ENCODE results near the gene MED22. TPM values are rescaled to one million over a fixed set of nuclear protein-coding genes. Genes with fewer than 3 reads are reported as not detected.

MED22 gene
- total RNA-seq, 3 donors from 2014 or later (not counting 1 experiment from before 2014, with no cell fraction given): 23.8 to 37.0 (median 28.1) TPM

DNA sequence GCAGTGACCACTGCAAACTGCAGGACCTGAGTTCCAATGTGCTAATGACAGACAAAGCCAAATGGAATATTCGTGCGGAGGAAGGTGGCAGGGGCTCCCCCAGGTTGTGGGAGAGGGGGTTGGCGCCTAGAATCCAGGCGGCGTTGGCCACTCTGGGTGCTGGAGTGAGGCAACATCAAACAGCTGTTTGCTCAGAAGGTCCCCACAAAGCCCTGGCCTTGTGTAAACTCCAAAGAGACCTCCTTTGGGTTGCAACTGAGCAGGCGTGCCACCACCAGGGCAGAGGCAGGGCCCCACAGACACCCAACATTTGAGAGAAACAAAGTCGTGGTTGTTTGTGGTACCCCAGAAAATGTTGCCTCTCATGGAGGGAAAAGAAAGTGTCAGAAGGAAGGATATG, 42.8 kb upstream of the MED22 start:
- Histone ChIP-seq H3K36me3 (ENCODE audit: control insufficient read depth, insufficient read depth, low read length) (no peaks in the 10 kb centered on the region), H3K27me3 (ENCODE audit: control insufficient read depth, insufficient read depth, low read length) (no peaks in the 10 kb centered on the region), H3K27ac (ENCODE audit: low read length) (no peak overlapping the region), H3K4me3 (ENCODE audit: low read length) (no peak overlapping the region), H3K4me1 (ENCODE audit: control insufficient read depth, insufficient read depth, low read length) (no peaks in the 10 kb centered on the region), H3K9me3 (ENCODE audit: control insufficient read depth, insufficient read depth, low read length) (no peaks in the 10 kb centered on the region)
- no peak overlapping the region for H3K27ac Mint-ChIP-seq
- WGBS (ENCODE audit: insufficient coverage): 87% methylated on average over 7 of the region's 7 CpGs
- no peaks in the 10 kb centered on the region for H3K4me1 Mint-ChIP-seq
- no peaks in the 10 kb centered on the region for H3K9me3 Mint-ChIP-seq
- DNase-seq (no peak), ATAC-seq (no peak)
- H3K27me3 Mint-ChIP-seq (ENCODE audit: low read depth in 2 of 2): peaks cover 0 to 11% of the 10 kb centered on the region in 2 donors
- intact Hi-C loops (cut with micrococcal nuclease): no loop called here
- H3K36me3 Mint-ChIP-seq: no peaks in the 10 kb centered on the region
- TF ChIP-seq, protein P1, sequence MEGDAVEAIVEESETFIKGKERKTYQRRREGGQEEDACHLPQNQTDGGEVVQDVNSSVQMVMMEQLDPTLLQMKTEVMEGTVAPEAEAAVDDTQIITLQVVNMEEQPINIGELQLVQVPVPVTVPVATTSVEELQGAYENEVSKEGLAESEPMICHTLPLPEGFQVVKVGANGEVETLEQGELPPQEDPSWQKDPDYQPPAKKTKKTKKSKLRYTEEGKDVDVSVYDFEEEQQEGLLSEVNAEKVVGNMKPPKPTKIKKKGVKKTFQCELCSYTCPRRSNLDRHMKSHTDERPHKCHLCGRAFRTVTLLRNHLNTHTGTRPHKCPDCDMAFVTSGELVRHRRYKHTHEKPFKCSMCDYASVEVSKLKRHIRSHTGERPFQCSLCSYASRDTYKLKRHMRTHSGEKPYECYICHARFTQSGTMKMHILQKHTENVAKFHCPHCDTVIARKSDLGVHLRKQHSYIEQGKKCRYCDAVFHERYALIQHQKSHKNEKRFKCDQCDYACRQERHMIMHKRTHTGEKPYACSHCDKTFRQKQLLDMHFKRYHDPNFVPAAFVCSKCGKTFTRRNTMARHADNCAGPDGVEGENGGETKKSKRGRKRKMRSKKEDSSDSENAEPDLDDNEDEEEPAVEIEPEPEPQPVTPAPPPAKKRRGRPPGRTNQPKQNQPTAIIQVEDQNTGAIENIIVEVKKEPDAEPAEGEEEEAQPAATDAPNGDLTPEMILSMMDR (IDR thresholded peaks at IDR 0.05): no peak
- no peak overlapping the region for H3K4me3 Mint-ChIP-seq

DNA sequence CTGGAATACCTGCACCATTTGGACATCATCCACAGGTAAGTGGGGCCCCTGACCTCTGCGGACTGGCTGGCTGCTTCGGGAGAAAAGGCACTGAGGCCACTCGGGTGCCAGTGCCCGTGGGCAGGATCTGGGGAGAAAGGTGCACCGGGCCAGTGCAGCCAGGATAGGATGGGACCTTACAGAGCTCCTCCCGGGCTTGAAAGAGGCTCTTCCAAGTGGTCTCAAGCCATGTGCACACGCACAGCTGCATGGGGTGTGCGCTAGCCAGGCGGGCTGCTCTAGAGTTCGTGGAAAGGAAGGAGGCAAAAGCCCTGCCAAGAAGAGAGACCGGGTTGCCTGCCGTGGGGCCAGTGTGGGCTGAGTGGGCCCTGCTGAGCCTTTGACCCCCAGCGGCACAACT, 41.6 kb upstream of the MED22 start:
- no peak overlapping the region for H3K4me3 Mint-ChIP-seq
- H3K9me3 Mint-ChIP-seq: no peaks in the 10 kb centered on the region
- TF ChIP-seq, protein P1 (IDR thresholded peaks at IDR 0.05): no peak
- H3K36me3 Mint-ChIP-seq: no peaks in the 10 kb centered on the region
- H3K27ac Mint-ChIP-seq: no peak overlapping the region
- no peaks in the 10 kb centered on the region for H3K4me1 ChIP-seq (ENCODE audit: control insufficient read depth, insufficient read depth, low read length)
- ATAC-seq (no peak), DNase-seq (no peak)
- H3K27ac ChIP-seq (ENCODE audit: low read length): no peak overlapping the region
- WGBS (ENCODE audit: insufficient coverage): 92% methylated on average over 13 of the region's 13 CpGs
- H3K9me3 ChIP-seq (ENCODE audit: control insufficient read depth, insufficient read depth, low read length): no peaks in the 10 kb centered on the region
- no peaks in the 10 kb centered on the region for H3K27me3 ChIP-seq (ENCODE audit: control insufficient read depth, insufficient read depth, low read length)
- intact Hi-C loops (cut with micrococcal nuclease): no loop called here
- no peak overlapping the region for H3K4me3 ChIP-seq (ENCODE audit: low read length)
- H3K27me3 Mint-ChIP-seq (ENCODE audit: low read depth in 2 of 2): peaks cover 0 to 11% of the 10 kb centered on the region in 2 donors
- no peaks in the 10 kb centered on the region for H3K36me3 ChIP-seq (ENCODE audit: control insufficient read depth, insufficient read depth, low read length)
- no peaks in the 10 kb centered on the region for H3K4me1 Mint-ChIP-seq

DNA sequence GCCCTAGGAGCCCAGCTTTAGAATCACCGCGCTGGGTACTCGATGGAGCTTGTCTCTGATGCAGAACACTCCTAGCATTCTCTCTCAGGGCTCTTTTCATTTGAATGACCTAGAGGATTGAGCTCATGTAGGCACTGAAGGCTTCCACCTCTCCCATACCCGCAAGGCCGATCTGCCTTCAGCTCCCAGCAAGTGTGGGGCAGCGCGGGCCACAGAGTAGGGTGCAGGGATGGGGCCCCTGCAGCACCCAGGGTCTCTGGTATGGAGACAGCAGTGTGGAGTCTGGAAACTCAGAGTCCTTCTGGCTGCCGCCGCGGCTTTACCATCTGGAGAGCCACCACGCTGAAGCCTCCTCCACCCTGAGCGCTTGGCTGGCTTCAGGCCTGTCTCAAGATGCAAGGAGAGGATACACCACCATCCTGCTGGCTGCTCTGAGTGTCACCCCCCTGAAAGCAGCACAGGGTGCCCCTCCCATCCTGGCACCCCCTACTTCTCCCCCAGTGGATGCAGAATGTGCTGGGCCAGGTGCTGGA, 41.2 kb upstream of the MED22 start:
- 96% methylated on average over 12 of the region's 12 CpGs for WGBS (ENCODE audit: insufficient coverage)
- intact Hi-C loops (cut with micrococcal nuclease): no loop called here
- Mint-ChIP-seq H3K36me3 (no peaks in the 10 kb centered on the region), H3K4me1 (no peaks in the 10 kb centered on the region), H3K4me3 (no peak overlapping the region), H3K27ac (no peak overlapping the region), H3K27me3 (ENCODE audit: low read depth in 2 of 2) (peaks cover 0 to 11% of the 10 kb centered on the region in 2 donors), H3K9me3 (no peaks in the 10 kb centered on the region)
- no peak overlapping the region for H3K4me3 ChIP-seq (ENCODE audit: low read length)
- no peaks in the 10 kb centered on the region for H3K36me3 ChIP-seq (ENCODE audit: control insufficient read depth, insufficient read depth, low read length)
- no peak overlapping the region for H3K27ac ChIP-seq (ENCODE audit: low read length)
- DNase-seq (no peak), ATAC-seq (no peak)
- no peaks in the 10 kb centered on the region for H3K4me1 ChIP-seq (ENCODE audit: control insufficient read depth, insufficient read depth, low read length)
- TF ChIP-seq, protein P1 (IDR thresholded peaks at IDR 0.05): no peak
- no peaks in the 10 kb centered on the region for H3K9me3 ChIP-seq (ENCODE audit: control insufficient read depth, insufficient read depth, low read length)
- H3K27me3 ChIP-seq (ENCODE audit: control insufficient read depth, insufficient read depth, low read length): no peaks in the 10 kb centered on the region

DNA sequence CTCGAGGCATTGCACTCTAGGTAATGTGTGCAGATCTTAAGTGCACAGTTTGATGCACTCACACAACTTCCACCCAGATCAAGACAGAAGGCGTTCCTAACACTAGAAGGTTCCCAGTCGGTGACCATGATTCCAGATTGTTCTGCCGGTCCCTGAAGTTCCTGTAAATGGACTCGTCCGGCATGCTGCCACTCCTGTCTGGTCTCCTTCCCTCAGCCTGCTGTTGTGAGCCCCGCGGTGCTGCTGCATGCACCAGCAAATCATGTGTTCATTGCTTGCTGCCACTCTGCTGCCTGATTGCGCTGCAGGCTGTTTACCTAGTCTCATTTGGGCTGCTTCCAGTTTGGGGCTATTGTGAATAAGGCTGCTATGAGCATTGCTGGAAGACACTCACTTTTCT, 39.7 kb upstream of the MED22 start:
- H3K36me3 Mint-ChIP-seq: no peaks in the 10 kb centered on the region
- Histone ChIP-seq H3K36me3 (ENCODE audit: control insufficient read depth, insufficient read depth, low read length) (no peaks in the 10 kb centered on the region), H3K9me3 (ENCODE audit: control insufficient read depth, insufficient read depth, low read length) (no peaks in the 10 kb centered on the region), H3K4me3 (ENCODE audit: low read length) (no peak overlapping the region), H3K27ac (ENCODE audit: low read length) (no peak overlapping the region), H3K27me3 (ENCODE audit: control insufficient read depth, insufficient read depth, low read length) (no peaks in the 10 kb centered on the region), H3K4me1 (ENCODE audit: control insufficient read depth, insufficient read depth, low read length) (no peaks in the 10 kb centered on the region)
- peaks cover 0 to 11% of the 10 kb centered on the region in 2 donors for H3K27me3 Mint-ChIP-seq (ENCODE audit: low read depth in 2 of 2)
- H3K9me3 Mint-ChIP-seq: no peaks in the 10 kb centered on the region
- TF ChIP-seq, protein P1 (IDR thresholded peaks at IDR 0.05): no peak
- WGBS (ENCODE audit: insufficient coverage): 90% methylated on average over 9 of the region's 9 CpGs
- no peak for ATAC-seq
- H3K27ac Mint-ChIP-seq: no peak overlapping the region
- intact Hi-C loops (cut with micrococcal nuclease): no loop called here
- no peak for DNase-seq
- no peak overlapping the region for H3K4me3 Mint-ChIP-seq
- no peaks in the 10 kb centered on the region for H3K4me1 Mint-ChIP-seq

All from natural killer cell (primary cell).